NB4 (cell line): ENCODE data around the gene ZNF90.

Source experiments
- POLR2A ChIP-seq: IDR thresholded peaks from 2 replicates; pipeline ENCODE4 v1.6.1; 2011; ENCODE audit warnings: mild to moderate bottlenecking; ENCODE audit not compliant: insufficient read length; ENCODE audit errors: extremely low read depth
- TF ChIP-seq, protein P1 (sequence below): IDR thresholded peaks from one replicate; pipeline ENCODE4 v1.5.1; 2012; ENCODE audit warnings: low read depth, low read length

DNA sequence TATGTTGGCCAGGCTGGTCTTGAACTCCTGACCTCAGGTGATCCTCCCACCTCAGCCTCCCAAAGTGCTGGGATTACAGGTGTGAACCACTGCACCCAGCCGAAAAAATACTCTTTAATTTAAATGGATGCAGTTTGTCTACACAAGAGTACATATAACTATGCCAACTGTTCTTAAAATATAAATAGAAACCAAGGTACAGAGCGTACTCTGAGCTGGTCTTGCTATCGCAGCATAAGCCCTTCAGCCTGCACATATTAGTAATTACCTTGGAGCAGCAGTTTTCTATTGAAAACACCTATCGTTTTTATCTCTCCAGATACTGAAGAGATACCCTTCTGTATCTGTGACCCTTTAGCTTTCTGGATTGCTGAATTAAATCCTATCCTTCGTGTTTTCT, 41.9 kb upstream of the ZNF90 start:
- TF ChIP-seq, protein P1, sequence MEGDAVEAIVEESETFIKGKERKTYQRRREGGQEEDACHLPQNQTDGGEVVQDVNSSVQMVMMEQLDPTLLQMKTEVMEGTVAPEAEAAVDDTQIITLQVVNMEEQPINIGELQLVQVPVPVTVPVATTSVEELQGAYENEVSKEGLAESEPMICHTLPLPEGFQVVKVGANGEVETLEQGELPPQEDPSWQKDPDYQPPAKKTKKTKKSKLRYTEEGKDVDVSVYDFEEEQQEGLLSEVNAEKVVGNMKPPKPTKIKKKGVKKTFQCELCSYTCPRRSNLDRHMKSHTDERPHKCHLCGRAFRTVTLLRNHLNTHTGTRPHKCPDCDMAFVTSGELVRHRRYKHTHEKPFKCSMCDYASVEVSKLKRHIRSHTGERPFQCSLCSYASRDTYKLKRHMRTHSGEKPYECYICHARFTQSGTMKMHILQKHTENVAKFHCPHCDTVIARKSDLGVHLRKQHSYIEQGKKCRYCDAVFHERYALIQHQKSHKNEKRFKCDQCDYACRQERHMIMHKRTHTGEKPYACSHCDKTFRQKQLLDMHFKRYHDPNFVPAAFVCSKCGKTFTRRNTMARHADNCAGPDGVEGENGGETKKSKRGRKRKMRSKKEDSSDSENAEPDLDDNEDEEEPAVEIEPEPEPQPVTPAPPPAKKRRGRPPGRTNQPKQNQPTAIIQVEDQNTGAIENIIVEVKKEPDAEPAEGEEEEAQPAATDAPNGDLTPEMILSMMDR: no peak
- TF ChIP-seq POLR2A: no peak
